ENCODE measurements around the gene RAMP3. TPM values are rescaled to one million over a fixed set of nuclear protein-coding genes. Genes with fewer than 3 reads are reported as not detected.

The RAMP3 gene
- total RNA-seq, 4 donors from 2014 or later = 11.9 to 182 (median 57.5) TPM

- TF ChIP-seq POLR2A (IDR thresholded peaks at IDR 0.05) (no peak), CTCF (IDR thresholded peaks at IDR 0.05) (no peak)
- intact Hi-C loops (cut with DNase I; ENCODE audit: low total_unique reads) = no loop called here
- H3K4me3 ChIP-seq = no peak overlapping the region
- no peaks in the 10 kb centered on the region for H3K9me3 ChIP-seq
- no peaks in the 10 kb centered on the region for H3K4me1 ChIP-seq
- no peaks in the 10 kb centered on the region for H3K27me3 ChIP-seq
- no peak overlapping the region for H3K27ac ChIP-seq
- no peaks in the 10 kb centered on the region for H3K36me3 ChIP-seq
- no peak for DNase-seq
Observed at GRCh38 chr7:45138433-45139267, 18.9 kb upstream of the RAMP3 start.

DNA sequence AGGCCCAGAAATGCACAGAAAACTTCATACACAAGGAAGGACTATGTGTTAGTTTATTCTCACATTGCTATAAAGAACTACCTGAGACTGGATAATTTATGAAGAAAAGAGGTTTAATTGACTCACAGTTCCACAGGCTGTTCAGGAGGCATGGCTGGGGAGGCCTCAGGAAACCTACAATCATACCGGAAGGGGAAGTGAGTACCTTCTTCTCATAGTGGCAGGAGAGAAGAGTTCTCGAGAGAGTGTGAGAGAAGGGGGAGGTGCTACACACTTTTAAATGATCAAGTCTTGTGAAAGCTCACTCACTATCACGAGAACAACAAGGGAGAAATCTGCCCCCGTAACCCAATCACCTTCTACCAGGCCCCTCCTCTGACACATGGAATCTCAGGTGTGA is 16.8 kb upstream of the RAMP3 start:
- H3K4me3 ChIP-seq = no peak overlapping the region
- H3K27me3 ChIP-seq = no peaks in the 10 kb centered on the region
- no peak overlapping the region for H3K27ac ChIP-seq
- no peaks in the 10 kb centered on the region for H3K4me1 ChIP-seq
- intact Hi-C loops (cut with DNase I; ENCODE audit: low total_unique reads) = no loop called here
- no peaks in the 10 kb centered on the region for H3K9me3 ChIP-seq
- TF ChIP-seq CTCF (IDR thresholded peaks at IDR 0.05) (no peak), POLR2A (IDR thresholded peaks at IDR 0.05) (no peak)
- H3K36me3 ChIP-seq = no peaks in the 10 kb centered on the region
- no peak for DNase-seq

DNA sequence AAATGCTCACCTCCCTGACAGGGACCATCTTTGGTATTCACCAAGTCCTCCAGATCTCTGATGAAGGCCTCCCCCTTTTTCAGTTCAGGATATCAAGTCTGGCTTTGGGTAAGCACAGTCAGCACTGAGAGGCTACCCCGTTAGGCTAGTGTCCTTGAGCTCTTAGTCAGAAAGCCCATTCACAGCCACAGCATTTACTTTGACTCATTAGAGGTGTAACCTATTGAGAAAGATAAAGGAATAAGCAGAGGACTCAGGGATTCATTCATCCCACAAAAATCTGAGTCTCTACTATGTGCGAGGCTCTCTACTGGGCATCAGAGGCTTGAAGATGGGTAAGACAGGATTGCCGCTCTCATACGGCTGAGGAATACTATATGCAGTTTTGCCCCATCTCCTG is 14.0 kb upstream of the RAMP3 start:
- no peak for DNase-seq
- no peaks in the 10 kb centered on the region for H3K9me3 ChIP-seq
- no peaks in the 10 kb centered on the region for H3K27me3 ChIP-seq
- intact Hi-C loops (cut with DNase I; ENCODE audit: low total_unique reads) = no loop called here
- H3K4me1 ChIP-seq = no peaks in the 10 kb centered on the region
- H3K36me3 ChIP-seq = no peaks in the 10 kb centered on the region
- H3K27ac ChIP-seq = no peak overlapping the region
- TF ChIP-seq POLR2A (IDR thresholded peaks at IDR 0.05) (no peak), CTCF (IDR thresholded peaks at IDR 0.05) (no peak)
- no peak overlapping the region for H3K4me3 ChIP-seq

GRCh38 chr7:45145881-45146280 is 11.7 kb upstream of the RAMP3 start:
- TF ChIP-seq CTCF (IDR thresholded peaks at IDR 0.05) (no peak), POLR2A (IDR thresholded peaks at IDR 0.05) (no peak)
- Histone ChIP-seq H3K27me3 (no peaks in the 10 kb centered on the region), H3K4me1 (no peaks in the 10 kb centered on the region), H3K9me3 (no peaks in the 10 kb centered on the region), H3K4me3 (no peak overlapping the region), H3K36me3 (no peaks in the 10 kb centered on the region), H3K27ac (no peak overlapping the region)
- no peak for DNase-seq
- intact Hi-C loops (cut with DNase I; ENCODE audit: low total_unique reads) = no loop called here

DNA sequence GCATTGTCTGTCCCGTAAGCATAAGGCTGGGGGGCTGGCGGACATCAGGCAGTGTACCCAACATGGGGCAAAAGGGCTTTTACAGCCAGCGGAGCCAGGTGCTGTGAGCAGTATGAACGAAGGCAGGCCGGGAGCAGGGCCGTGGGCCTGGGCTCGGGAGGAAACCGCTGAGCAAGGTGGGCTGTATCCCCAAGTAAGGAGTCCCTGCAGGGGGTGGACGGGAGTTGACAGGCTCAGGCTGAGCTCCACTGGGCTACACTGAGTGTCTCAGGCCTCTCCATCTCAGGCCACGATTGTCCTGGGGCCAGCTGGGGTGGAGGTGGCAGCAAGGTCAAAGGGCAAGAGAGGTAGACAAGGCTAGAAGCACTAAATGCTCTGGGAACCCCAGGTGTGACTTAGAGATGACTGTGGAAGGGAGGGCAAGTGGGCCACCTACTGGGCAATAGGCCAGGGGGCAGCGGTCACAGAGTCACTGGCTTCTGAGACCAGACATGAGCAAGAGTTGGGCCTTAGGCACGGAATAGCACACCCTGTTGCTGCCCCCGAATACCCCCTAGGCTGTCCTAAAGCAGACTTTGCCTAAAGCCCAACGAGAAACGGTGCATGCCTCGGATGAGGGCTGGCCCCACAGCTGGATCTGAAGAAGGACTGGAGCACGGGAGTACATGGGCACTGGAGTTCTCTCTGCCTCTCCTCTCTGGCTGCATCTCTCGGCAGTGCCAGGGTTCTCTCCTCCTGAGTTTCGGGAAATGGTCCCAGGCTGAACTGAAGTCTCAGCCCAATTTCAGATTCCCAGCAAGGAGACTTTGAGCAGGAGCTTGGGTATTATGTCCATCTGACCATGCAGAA is 10.8 kb upstream of the RAMP3 start:
- intact Hi-C loops (cut with DNase I; ENCODE audit: low total_unique reads) = no loop called here
- TF ChIP-seq POLR2A (IDR thresholded peaks at IDR 0.05) (no peak), CTCF (IDR thresholded peaks at IDR 0.05) (no peak)
- Histone ChIP-seq H3K36me3 (no peaks in the 10 kb centered on the region), H3K27me3 (no peaks in the 10 kb centered on the region), H3K4me1 (no peaks in the 10 kb centered on the region), H3K9me3 (no peaks in the 10 kb centered on the region), H3K4me3 (no peak overlapping the region), H3K27ac (no peak overlapping the region)
- DNase-seq = no peak

Data from uterus (tissue), 4 donors.